Cardiac muscle cell (in vitro differentiated cells and primary cell): Measurements from ENCODE around the gene CLCN5. TPM values are rescaled to one million over a fixed set of nuclear protein-coding genes. Genes with fewer than 3 reads are reported as not detected.

Experiments used
- DNase-seq, 2 donors: peaks; one replicate each; pipeline versions ENCODE4 v3.0.0 to v3.0.0-alpha.2; 2010 to 2017; ENCODE audit warnings: low read depth in 1 of 2, low spot score in 1 of 2
- H3K27ac ChIP-seq: fragments of 200-600 bp; sonication (generic); 2 replicates; pipeline ENCODE4 v1.5.1; 2016
- H3K27me3 ChIP-seq: fragments of 200-600 bp; sonication (generic); 2 replicates; pipeline ENCODE4 v1.6.0; 2016; ENCODE audit warnings: control low read depth
- H3K36me3 ChIP-seq: fragments of 200-600 bp; sonication (generic); 2 replicates; pipeline ENCODE4 v1.5.1; 2016; ENCODE audit warnings: control low read depth
- H3K4me1 ChIP-seq: fragments of 200-600 bp; sonication (generic); 2 replicates; pipeline ENCODE4 v1.8.1; 2017; ENCODE audit warnings: low read depth, mild to moderate bottlenecking, mixed run types
- H3K4me3 ChIP-seq: fragments of 200-600 bp; sonication (generic); 2 replicates; pipeline ENCODE4 v1.5.1; 2016; ENCODE audit warnings: mild to moderate bottlenecking
- H3K9me3 ChIP-seq: fragments of 200-600 bp; sonication (generic); 2 replicates; pipeline ENCODE4 v1.5.1; 2017; ENCODE audit warnings: low read depth, mild to moderate bottlenecking, control low read depth
- polyA plus RNA-seq: library from polyadenylated mRNA; unstranded; fragments of >200 nt; fragmentation: Nextera tagmentation; extraction: Ambion mirVana; gene quantifications from 2 replicates; pipeline ENCODE4 v1.2.1, GENCODE V29; 2016
- total RNA-seq: library from RNA; depleted of rRNA; stranded (reverse); fragments of >200 nt; gene quantifications from 2 replicates; pipeline ENCODE4 v1.2.3, GENCODE V29; 2016
- TF ChIP-seq, protein P1 (sequence below): IDR thresholded peaks from 2 replicates; pipeline ENCODE4 v1.5.1; 2012; ENCODE audit warnings: low read depth, mild to moderate bottlenecking, low read length

CLCN5 gene
- total and polyA plus RNA-seq, 2 experiments from 2014 or later = 6.6 to 16.6 TPM

DNA sequence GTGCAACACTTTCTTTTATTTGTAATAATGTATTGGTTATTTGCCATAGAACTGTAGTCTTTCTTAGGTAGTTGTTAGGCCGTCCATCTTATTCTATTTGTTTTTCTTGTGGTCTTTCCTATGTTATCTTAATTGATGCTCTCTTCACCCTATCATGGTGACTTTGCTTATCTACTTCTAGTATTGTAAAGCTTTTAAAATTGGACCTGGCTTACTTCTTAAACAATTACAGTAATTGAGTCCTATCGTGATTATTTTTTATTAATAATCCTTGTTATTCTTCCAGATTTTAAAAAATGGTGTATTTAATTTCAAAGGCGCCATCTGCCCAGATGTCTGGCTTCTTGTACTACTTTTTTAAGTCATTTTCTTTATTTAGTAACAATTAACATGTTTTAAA lies 63.7 kb downstream of the CLCN5 start:
- TF ChIP-seq, protein P1, sequence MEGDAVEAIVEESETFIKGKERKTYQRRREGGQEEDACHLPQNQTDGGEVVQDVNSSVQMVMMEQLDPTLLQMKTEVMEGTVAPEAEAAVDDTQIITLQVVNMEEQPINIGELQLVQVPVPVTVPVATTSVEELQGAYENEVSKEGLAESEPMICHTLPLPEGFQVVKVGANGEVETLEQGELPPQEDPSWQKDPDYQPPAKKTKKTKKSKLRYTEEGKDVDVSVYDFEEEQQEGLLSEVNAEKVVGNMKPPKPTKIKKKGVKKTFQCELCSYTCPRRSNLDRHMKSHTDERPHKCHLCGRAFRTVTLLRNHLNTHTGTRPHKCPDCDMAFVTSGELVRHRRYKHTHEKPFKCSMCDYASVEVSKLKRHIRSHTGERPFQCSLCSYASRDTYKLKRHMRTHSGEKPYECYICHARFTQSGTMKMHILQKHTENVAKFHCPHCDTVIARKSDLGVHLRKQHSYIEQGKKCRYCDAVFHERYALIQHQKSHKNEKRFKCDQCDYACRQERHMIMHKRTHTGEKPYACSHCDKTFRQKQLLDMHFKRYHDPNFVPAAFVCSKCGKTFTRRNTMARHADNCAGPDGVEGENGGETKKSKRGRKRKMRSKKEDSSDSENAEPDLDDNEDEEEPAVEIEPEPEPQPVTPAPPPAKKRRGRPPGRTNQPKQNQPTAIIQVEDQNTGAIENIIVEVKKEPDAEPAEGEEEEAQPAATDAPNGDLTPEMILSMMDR = no peak
- no peak for DNase-seq

GRCh38 chrX:49987651-49988050 lies 65.3 kb downstream of the CLCN5 start:
- TF ChIP-seq, protein P1 = no peak
- Histone ChIP-seq H3K4me1 (peaks cover 14% of the 10 kb centered on the region), H3K9me3 (no peaks in the 10 kb centered on the region), H3K36me3 (no peaks in the 10 kb centered on the region), H3K27me3 (no peaks in the 10 kb centered on the region), H3K27ac (no peak overlapping the region), H3K4me3 (no peak overlapping the region)
- DNase-seq = no peak

More for the DNA sequence above, 63.7 kb downstream of the CLCN5 start:
- H3K4me1 ChIP-seq = peaks cover 21% of the 10 kb centered on the region
- H3K4me3 ChIP-seq = no peak overlapping the region
- no peak overlapping the region for H3K27ac ChIP-seq
- H3K27me3 ChIP-seq = no peaks in the 10 kb centered on the region
- H3K36me3 ChIP-seq = no peaks in the 10 kb centered on the region
- no peaks in the 10 kb centered on the region for H3K9me3 ChIP-seq

DNA sequence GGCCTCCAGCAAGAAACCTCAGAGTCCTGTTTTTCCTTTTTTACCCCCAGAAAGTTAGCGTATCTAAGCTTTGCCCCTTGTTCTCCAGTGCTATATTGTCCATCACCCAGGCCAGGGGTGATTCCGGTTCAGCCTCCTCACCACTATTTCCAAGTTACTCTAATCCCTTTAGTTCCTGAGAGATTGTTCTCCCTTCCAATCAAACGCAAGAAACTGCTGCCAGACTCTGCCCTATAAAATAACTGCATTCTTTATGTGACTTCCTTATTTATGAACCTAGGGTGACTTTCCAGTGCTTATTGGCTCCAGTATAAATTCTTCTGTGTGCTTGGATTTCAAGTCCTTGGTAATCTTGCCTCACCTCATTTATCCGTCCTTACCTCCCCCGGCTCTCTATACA lies 65.7 kb downstream of the CLCN5 start:
- DNase-seq = no peak
- H3K4me1 ChIP-seq = peaks cover 14% of the 10 kb centered on the region
- H3K4me3 ChIP-seq = no peak overlapping the region
- no peaks in the 10 kb centered on the region for H3K27me3 ChIP-seq
- no peak overlapping the region for H3K27ac ChIP-seq
- H3K9me3 ChIP-seq = no peaks in the 10 kb centered on the region
- TF ChIP-seq, protein P1 = no peak
- H3K36me3 ChIP-seq = no peaks in the 10 kb centered on the region

DNA sequence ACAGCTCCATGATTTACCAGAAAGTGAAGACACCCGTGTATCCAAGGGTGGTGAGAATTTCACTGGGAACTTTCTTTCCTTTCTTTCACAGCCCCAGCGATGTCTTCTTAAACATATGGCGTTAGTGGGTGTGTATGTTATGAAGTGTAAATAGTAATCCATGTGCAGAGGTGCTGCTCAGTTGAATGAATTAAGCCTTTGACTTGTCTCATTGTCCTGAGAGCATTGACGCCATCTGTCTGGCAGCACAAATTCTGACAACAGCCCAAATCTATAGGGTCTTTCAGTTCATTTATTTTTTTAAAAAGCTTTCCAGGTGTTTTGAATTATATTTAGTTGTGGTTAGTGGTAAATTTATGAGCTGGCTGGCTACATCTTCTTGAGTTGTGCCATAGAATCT lies 69.4 kb downstream of the CLCN5 start:
- Histone ChIP-seq H3K4me1 (peaks cover 22% of the 10 kb centered on the region), H3K4me3 (no peak overlapping the region), H3K27me3 (no peaks in the 10 kb centered on the region), H3K9me3 (no peaks in the 10 kb centered on the region), H3K27ac (no peak overlapping the region), H3K36me3 (no peaks in the 10 kb centered on the region)
- DNase-seq = no peak
- TF ChIP-seq, protein P1 = no peak

DNA sequence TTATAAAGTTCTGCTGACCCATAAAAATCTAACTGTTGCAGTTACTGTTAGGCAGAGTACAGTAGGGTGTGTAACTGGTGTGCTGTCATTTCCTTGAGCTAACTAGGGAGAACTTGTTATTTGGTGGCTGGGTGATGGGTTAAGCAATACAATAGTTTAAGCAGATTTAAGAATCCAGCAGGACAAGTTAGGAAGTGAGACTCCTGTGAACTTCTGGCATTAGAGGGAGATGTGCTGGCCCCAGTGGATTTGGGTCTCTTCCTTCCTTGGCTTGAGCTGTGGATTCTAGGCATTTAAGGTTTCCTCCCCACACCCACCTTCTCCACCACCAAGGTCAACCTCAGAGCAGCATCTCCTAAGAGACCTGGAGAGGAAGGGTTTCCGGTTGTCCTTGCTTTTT lies 70.5 kb downstream of the CLCN5 start:
- TF ChIP-seq, protein P1 = no peak
- H3K27ac ChIP-seq = no peak overlapping the region
- no peak overlapping the region for H3K4me3 ChIP-seq
- peaks cover 22% of the 10 kb centered on the region for H3K4me1 ChIP-seq
- no peak for DNase-seq
- H3K9me3 ChIP-seq = no peaks in the 10 kb centered on the region
- no peaks in the 10 kb centered on the region for H3K27me3 ChIP-seq
- no peaks in the 10 kb centered on the region for H3K36me3 ChIP-seq

- no peak for DNase-seq
- no peaks in the 10 kb centered on the region for H3K9me3 ChIP-seq
- TF ChIP-seq, protein P1 = no peak
- no peak overlapping the region for H3K4me3 ChIP-seq
- H3K36me3 ChIP-seq = no peaks in the 10 kb centered on the region
- no peak overlapping the region for H3K27ac ChIP-seq
- peaks cover 17% of the 10 kb centered on the region for H3K4me1 ChIP-seq
- no peaks in the 10 kb centered on the region for H3K27me3 ChIP-seq
Measured at GRCh38 chrX:49993661-49994060, 71.3 kb downstream of the CLCN5 start.
